ENCODE data around the gene PTPA.
"Not testable (repeated sequence)": the region's sequence is repeated elsewhere in the genome, so short reads cannot be mapped to it uniquely, and the experiment has no call there.

Gene PTPA

DNA sequence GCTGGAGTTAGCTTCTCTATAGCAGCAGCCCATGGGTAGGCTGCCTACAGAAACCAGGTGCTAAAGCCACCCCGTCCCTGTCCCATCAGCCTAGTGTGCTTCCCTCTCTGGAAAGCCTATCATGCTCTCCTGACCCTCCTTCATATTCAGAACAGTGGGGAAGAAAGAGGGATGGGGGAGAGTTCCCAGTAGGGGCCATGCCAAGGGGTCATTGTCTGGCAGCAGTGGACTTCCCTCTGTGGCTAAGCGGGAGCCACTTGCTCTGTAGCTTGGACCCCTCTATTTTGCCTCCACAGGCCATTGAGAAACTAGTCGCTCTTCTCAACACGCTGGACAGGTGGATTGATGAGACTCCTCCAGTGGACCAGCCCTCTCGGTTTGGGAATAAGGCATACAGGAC lies 17.5 kb downstream of the PTPA start:
- DNase-seq (ENCODE audit: low read depth): no peak
- H3K4me3 ChIP-seq (ENCODE audit: low read depth, low read length): no peak overlapping the region
- TF ChIP-seq, protein P1, sequence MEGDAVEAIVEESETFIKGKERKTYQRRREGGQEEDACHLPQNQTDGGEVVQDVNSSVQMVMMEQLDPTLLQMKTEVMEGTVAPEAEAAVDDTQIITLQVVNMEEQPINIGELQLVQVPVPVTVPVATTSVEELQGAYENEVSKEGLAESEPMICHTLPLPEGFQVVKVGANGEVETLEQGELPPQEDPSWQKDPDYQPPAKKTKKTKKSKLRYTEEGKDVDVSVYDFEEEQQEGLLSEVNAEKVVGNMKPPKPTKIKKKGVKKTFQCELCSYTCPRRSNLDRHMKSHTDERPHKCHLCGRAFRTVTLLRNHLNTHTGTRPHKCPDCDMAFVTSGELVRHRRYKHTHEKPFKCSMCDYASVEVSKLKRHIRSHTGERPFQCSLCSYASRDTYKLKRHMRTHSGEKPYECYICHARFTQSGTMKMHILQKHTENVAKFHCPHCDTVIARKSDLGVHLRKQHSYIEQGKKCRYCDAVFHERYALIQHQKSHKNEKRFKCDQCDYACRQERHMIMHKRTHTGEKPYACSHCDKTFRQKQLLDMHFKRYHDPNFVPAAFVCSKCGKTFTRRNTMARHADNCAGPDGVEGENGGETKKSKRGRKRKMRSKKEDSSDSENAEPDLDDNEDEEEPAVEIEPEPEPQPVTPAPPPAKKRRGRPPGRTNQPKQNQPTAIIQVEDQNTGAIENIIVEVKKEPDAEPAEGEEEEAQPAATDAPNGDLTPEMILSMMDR (IDR thresholded peaks at IDR 0.05; ENCODE audit: low read depth, low read length): no peak
- TF ChIP-seq POLR2A (IDR thresholded peaks at IDR 0.05; ENCODE audit: extremely low read depth, insufficient read length) (no peak), MYC (IDR thresholded peaks at IDR 0.05; ENCODE audit: low read depth, low read length) (no peak)
- TF ChIP-seq, protein P2, sequence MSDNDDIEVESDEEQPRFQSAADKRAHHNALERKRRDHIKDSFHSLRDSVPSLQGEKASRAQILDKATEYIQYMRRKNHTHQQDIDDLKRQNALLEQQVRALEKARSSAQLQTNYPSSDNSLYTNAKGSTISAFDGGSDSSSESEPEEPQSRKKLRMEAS (IDR thresholded peaks at IDR 0.05; ENCODE audit: low read depth, low read length): no peak

DNA sequence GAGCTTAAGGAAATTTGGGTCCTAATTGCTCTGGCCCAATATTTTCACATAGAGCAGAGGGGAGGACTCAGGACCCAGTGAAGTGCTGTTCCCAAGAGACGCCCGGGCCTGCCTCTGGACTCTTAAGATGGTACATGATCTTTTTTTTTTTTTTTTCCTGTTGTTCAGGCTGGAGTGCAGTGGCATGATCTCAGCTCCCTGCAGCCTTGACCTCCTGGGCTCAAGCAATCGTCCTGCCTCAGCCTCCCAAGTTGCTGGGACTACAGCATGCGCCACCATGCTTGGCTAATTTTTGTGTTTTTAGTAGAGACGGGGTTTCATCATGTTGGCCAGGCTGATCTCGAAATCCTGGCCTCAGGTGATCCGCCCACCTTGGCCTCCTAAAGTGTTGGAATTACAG lies 19.1 kb downstream of the PTPA start:
- DNase-seq (ENCODE audit: low read depth): not testable (repeated sequence)

DNA sequence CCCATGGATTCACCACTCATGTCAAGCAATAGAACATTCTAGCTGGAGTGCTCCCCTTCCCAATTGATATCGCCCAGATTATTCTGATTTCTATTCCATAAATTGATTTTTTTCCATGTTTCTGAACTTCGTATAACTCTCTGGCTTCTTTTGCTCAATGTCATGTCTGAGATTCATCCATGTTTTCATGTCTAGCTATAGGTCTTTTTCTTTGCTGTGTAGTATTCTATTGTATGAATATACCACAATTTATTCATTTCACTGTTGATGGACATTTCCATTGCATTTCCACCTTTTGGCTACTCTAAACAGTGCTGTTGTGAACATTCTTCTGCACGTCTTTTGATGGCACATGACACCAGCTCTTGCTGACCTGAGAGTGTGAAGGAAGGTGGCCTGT lies 19.6 kb downstream of the PTPA start:
- TF ChIP-seq, protein P2 (IDR thresholded peaks at IDR 0.05; ENCODE audit: low read depth, low read length): no peak
- TF ChIP-seq MYC (IDR thresholded peaks at IDR 0.05; ENCODE audit: low read depth, low read length) (no peak), POLR2A (IDR thresholded peaks at IDR 0.05; ENCODE audit: extremely low read depth, insufficient read length) (no peak)
- TF ChIP-seq, protein P1 (IDR thresholded peaks at IDR 0.05; ENCODE audit: low read depth, low read length): no peak
- no peak overlapping the region for H3K4me3 ChIP-seq (ENCODE audit: low read depth, low read length)
- no peak for DNase-seq (ENCODE audit: low read depth)

More for the DNA sequence above, 19.1 kb downstream of the PTPA start:
- H3K4me3 ChIP-seq (ENCODE audit: low read depth, low read length): not testable (repeated sequence)

DNA sequence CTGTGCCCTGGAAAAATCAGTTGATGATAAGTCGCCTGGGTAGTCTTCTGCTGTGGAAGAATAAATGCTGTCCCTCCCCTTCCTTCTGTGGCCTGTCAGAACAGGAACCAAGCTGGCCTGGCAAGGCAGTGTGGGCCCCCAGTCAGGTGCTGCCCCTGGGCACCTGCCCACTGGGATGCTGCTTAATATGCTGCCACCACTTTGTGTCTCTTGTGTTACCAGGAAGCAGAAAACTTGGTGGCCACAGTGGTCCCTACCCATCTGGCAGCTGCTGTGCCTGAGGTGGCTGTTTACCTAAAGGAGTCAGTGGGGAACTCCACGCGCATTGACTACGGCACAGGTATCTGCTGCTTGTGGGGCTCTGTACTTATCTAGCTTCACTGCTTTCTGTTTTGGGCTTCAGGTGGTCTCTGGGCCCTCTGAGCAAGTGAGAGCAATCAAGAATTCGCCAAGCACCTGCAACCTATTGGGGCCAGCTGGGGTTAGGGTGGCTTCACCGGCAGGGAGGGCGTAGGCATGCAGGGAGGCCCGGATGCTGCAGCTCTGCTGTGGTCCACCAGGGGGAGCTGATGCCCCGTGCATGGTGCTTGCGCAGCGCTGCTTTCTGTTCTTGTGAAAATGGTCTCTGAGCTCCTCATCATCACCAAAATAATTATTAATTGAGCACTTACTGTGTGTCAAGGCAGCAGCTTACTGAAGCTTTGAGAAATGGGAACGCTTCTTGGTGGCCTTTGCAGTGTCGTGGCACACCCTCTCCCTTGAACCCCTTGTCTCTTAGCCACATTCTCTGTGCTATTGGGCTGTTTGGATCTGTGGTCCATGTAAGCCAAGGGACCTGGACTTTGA lies 20.3 kb downstream of the PTPA start:
- TF ChIP-seq, protein P1 (IDR thresholded peaks at IDR 0.05; ENCODE audit: low read depth, low read length): peak; percentile 98
- TF ChIP-seq, protein P2 (IDR thresholded peaks at IDR 0.05; ENCODE audit: low read depth, low read length): peak; percentile 53; the same call in 1 of the 2 replicates
- no peak for TF ChIP-seq POLR2A (IDR thresholded peaks at IDR 0.05; ENCODE audit: extremely low read depth, insufficient read length)
- DNase-seq (ENCODE audit: low read depth): peak; percentile 73
- no peak overlapping the region for H3K4me3 ChIP-seq (ENCODE audit: low read depth, low read length)

DNA sequence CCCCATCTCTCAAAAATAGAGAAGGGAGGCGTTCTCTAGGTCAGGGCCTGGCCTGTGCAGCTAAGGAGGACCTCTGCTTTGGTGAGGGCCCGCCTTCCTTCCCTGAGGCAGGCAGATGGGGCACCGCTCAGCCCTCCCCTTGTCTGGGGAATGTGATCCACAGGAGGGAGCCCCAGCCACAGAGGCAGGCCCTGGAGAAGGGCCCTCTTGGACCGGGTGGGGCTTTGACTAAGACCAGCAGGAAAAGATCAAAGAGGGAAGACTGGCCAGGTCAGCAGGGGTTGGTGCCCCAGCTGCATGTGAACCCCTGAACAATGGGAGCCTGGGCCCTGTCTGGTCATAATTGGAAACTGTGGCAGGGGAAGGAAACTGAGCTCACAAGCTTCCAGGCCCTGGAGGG lies 21.9 kb downstream of the PTPA start:
- TF ChIP-seq, protein P2 (IDR thresholded peaks at IDR 0.05; ENCODE audit: low read depth, low read length): no peak
- TF ChIP-seq, protein P1 (IDR thresholded peaks at IDR 0.05; ENCODE audit: low read depth, low read length): no peak
- TF ChIP-seq POLR2A (IDR thresholded peaks at IDR 0.05; ENCODE audit: extremely low read depth, insufficient read length) (no peak), MYC (IDR thresholded peaks at IDR 0.05; ENCODE audit: low read depth, low read length) (no peak)
- no peak for DNase-seq (ENCODE audit: low read depth)
- H3K4me3 ChIP-seq (ENCODE audit: low read depth, low read length): no peak overlapping the region

DNA sequence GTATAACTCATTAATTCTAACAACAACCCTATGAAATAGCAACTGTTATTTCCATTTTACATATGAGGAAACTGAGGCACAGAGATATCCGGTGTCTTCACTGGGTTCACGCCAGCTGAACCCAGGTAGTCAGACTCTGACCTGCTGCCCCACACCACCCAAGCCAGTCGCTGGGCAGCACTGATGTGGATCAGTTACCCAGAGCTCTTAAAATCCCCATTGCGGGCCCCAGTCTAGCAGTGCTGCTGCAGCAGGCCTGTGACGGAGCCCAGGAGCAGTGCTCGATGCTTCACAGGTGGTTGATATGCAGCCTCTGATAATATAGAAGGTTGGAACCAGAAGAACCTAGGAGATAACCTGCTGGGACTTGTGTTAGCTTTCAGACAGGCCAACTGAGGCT lies 24.3 kb downstream of the PTPA start:
- DNase-seq (ENCODE audit: low read depth): no peak
- TF ChIP-seq, protein P2 (IDR thresholded peaks at IDR 0.05; ENCODE audit: low read depth, low read length): no peak
- no peak for TF ChIP-seq POLR2A (IDR thresholded peaks at IDR 0.05; ENCODE audit: extremely low read depth, insufficient read length)
- no peak for TF ChIP-seq MYC (IDR thresholded peaks at IDR 0.05; ENCODE audit: low read depth, low read length)
- TF ChIP-seq, protein P1 (IDR thresholded peaks at IDR 0.05; ENCODE audit: low read depth, low read length): no peak
- no peak overlapping the region for H3K4me3 ChIP-seq (ENCODE audit: low read depth, low read length)
